ENCODE data around the gene DISC1. TPM values are rescaled to one million over a fixed set of nuclear protein-coding genes. Genes with fewer than 3 reads are reported as not detected.
"Not testable (repeated sequence)": the region's sequence is repeated elsewhere in the genome, so short reads cannot be mapped to it uniquely, and the experiment has no call there.

The DISC1 gene
- total and polyA plus RNA-seq, 8 donors: 0.42 to 6.6 (median 1.5) TPM

DNA sequence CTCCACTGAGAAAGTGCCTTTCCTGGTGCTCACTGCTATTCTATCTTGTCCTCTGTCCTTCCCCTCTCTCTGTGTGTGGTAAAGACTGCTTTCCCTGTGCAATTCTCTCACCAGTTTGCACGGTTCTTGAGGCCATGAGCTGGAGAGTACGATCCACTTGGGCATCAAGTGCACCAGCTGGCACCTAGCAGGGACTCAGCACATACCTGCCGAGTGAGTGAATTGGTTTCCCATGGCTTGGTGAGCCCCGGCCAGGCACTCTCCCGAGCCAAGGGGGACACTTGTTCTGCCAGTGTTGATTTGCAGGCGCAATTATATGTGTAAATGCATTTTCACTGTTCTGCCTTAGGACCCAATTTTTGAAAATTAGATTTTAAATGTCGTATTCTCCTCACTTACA lies 313.5 kb downstream of the DISC1 start:
- intact Hi-C loops (cut with DNase I): no loop called here
- Histone ChIP-seq H3K27me3 (peaks cover 0 to 6% (median 0%) of the 10 kb centered on the region in 4 donors), H3K36me3 (no peaks in the 10 kb centered on the region), H3K9me3 (no peaks in the 10 kb centered on the region), H3K4me3 (no peak overlapping the region), H3K27ac (no peak overlapping the region), H3K4me1 (peaks cover 0 to under 1% (median 0%) of the 10 kb centered on the region in 3 donors)
- no peak for TF ChIP-seq CTCF (IDR thresholded peaks at IDR 0.05)
- FAIRE-seq (no peak), DNase-seq (no peak), ATAC-seq (no peak)
- WGBS, 2 donors: 83 to 89% methylated on average over 7 of the region's 7 CpGs

DNA sequence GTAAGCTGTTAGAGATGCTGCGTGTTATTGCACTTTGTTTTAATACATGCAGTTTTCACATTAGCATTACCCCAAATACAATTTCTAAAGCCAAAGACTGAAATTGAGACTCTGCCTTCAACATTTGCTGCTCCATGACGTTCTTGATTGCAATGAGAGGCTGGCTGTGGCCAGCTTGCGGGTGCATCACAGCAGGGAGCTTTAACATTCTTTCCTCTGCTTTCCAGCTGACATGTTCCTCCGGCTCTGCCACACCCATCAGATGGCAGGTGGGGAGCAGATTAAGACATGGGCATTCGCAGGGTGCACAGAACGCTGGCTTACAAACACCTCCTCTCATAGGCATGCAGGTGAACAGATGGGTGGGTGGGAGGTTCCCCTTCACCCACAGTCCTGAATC lies 314.1 kb downstream of the DISC1 start:
- Histone ChIP-seq H3K4me3 (no peak overlapping the region), H3K4me1 (no peaks in the 10 kb centered on the region), H3K27ac (no peak overlapping the region), H3K36me3 (no peaks in the 10 kb centered on the region), H3K9me3 (no peaks in the 10 kb centered on the region), H3K27me3 (peaks cover 0 to under 1% (median 0%) of the 10 kb centered on the region in 4 donors)
- no peak for TF ChIP-seq CTCF (IDR thresholded peaks at IDR 0.05)
- DNase-seq (no peak), FAIRE-seq (no peak), ATAC-seq (no peak)
- intact Hi-C loops (cut with DNase I): no loop called here
- 86 to 91% methylated on average over 6 of the region's 6 CpGs for WGBS, 2 donors

GRCh38 chr1:231943084-231943483 lies 316.5 kb downstream of the DISC1 start:
- WGBS, 2 donors: 95% methylated on average over 3 of the region's 3 CpGs
- intact Hi-C loops (cut with DNase I): no loop called here
- ATAC-seq: no peak
- no peaks in the 10 kb centered on the region for H3K4me1 ChIP-seq
- no peak for DNase-seq
- no peak for TF ChIP-seq CTCF (IDR thresholded peaks at IDR 0.05)
- no peak for FAIRE-seq
- H3K9me3 ChIP-seq: no peaks in the 10 kb centered on the region
- H3K36me3 ChIP-seq: no peaks in the 10 kb centered on the region
- no peak overlapping the region for H3K27ac ChIP-seq
- H3K27me3 ChIP-seq: no peaks in the 10 kb centered on the region
- no peak overlapping the region for H3K4me3 ChIP-seq

DNA sequence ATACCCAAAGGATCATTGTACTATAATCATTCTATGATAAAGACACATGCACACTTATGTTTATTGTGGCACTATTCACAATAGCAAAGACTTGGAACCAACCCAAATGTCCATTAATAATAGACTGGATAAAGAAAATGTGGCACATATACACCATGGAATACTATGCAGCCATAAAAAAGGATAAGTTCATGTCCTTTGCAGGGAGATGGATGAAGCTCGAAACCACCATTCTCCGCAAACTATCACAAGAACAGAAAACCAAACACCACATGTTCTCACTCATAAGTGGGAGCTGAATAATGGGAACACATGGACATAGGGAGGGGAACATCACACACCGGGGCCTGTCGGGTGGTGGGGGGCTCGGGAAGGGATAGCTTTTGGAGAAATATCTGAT lies 321.5 kb downstream of the DISC1 start:
- H3K27me3 ChIP-seq; H3K36me3 ChIP-seq; intact Hi-C loops (cut with DNase I); H3K4me3 ChIP-seq; H3K4me1 ChIP-seq; FAIRE-seq; ATAC-seq; H3K27ac ChIP-seq; H3K9me3 ChIP-seq; DNase-seq: not testable (repeated sequence)
- 94 to 99% methylated on average over 5 of the region's 5 CpGs for WGBS, 2 donors

DNA sequence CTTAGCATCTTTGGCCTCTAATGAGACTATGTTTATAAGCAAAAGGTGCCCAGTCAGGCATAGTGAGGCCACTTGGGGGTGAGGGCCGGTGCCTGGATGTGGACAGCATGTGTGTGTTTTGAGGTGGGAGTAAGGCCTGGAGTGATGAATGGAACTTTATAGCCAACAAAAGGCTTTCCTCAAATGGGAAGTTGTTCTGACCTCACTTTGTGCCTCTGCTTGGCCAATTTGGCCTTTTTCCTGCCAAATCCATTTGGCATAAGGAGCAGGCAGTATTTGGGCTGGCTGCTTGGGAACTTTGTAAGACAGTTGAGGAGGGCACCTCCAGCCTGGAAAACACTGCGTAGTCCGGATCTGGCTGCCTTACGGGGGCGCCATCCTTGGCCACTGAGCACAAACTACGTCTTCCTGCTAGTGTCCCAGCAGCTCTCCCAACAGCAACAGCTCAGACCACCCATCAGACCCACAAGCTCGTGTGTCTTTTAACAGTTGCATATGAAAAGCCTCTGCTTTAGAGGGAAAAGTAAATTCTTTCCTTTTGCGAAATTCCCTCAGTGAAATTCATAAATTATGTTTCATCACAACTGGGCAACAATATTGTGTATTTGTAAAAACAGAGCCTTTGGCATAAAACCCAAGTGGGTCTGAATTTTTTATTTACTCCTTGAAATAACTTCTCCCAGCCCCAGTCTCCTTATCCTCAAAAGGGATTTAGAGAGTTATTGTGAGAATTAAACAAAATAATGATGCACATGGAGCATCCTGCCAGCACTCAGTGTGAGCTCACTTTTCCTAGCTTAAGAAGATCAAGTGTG lies 322.9 kb downstream of the DISC1 start:
- ATAC-seq (peak in 1 of 4 donors; percentile 38), FAIRE-seq (no peak), DNase-seq (no peak)
- Histone ChIP-seq H3K27ac (no peak overlapping the region), H3K4me3 (no peak overlapping the region), H3K9me3 (no peaks in the 10 kb centered on the region), H3K4me1 (no peaks in the 10 kb centered on the region), H3K27me3 (no peaks in the 10 kb centered on the region), H3K36me3 (no peaks in the 10 kb centered on the region)
- WGBS, 2 donors: 86 to 87% methylated on average over 8 of the region's 8 CpGs
- intact Hi-C loops (cut with DNase I): no loop called here
- no peak for TF ChIP-seq CTCF (IDR thresholded peaks at IDR 0.05)
